ENCODE data around the gene AGPAT1. TPM values are rescaled to one million over a fixed set of nuclear protein-coding genes. Genes with fewer than 3 reads are reported as not detected.

The AGPAT1 gene
- total RNA-seq, 3 donors from 2014 or later, result 49.0 to 60.1 (median 56.2) TPM

GRCh38 chr6:32184084-32184640 lies 8.3 kb upstream of the AGPAT1 start, which contains the start of gene AGER:
TSS of gene AGER (minus strand) at chr6:32184253. CDS start at chr6:32184222, 31 bp downstream.
- intact Hi-C loops (cut with DNase I, micrococcal nuclease), result no loop called here
- H3K9me3 ChIP-seq, result no peaks in the 10 kb centered on the region
- no peak for DNase-seq
- H3K4me1 ChIP-seq (ENCODE audit: low read depth), result peaks cover 31% of the 10 kb centered on the region
- H3K36me3 ChIP-seq (ENCODE audit: low read depth), result no peaks in the 10 kb centered on the region
- ATAC-seq, result no peak
- TF ChIP-seq CTCF (IDR thresholded peaks at IDR 0.05), result no peak
- no peak within 1 kb of the TSS for H3K4me3 ChIP-seq

GRCh38 chr6:32183483-32184083 lies 7.7 kb upstream of the AGPAT1 start:
- peaks cover 30% of the 10 kb centered on the region for H3K4me1 ChIP-seq (ENCODE audit: low read depth)
- H3K9me3 ChIP-seq, result no peaks in the 10 kb centered on the region
- DNase-seq, result no peak
- intact Hi-C loops (cut with DNase I, micrococcal nuclease), result no loop called here
- no peak for TF ChIP-seq CTCF (IDR thresholded peaks at IDR 0.05)
- no peaks in the 10 kb centered on the region for H3K36me3 ChIP-seq (ENCODE audit: low read depth)
- no peak for ATAC-seq
- no peak overlapping the region for H3K4me3 ChIP-seq

- TF ChIP-seq CTCF (IDR thresholded peaks at IDR 0.05), result no peak
- H3K9me3 ChIP-seq, result no peaks in the 10 kb centered on the region
- DNase-seq (no peak), ATAC-seq (no peak)
- no peak overlapping the region for H3K4me3 ChIP-seq
- H3K4me1 ChIP-seq (ENCODE audit: low read depth), result peaks cover 28% of the 10 kb centered on the region
- intact Hi-C loops (cut with DNase I, micrococcal nuclease), result no loop called here
- H3K36me3 ChIP-seq (ENCODE audit: low read depth), result peaks cover 2% of the 10 kb centered on the region
Observed at GRCh38 chr6:32183030-32183429, 7.1 kb upstream of the AGPAT1 start.

- no peak for ATAC-seq
- Histone ChIP-seq H3K36me3 (ENCODE audit: low read depth) (peaks cover 4% of the 10 kb centered on the region), H3K4me1 (ENCODE audit: low read depth) (peaks cover 25% of the 10 kb centered on the region), H3K9me3 (no peaks in the 10 kb centered on the region), H3K4me3 (no peak overlapping the region)
- no peak for DNase-seq
- no peak for TF ChIP-seq CTCF (IDR thresholded peaks at IDR 0.05)
- intact Hi-C loops (cut with DNase I, micrococcal nuclease), result no loop called here
Observed at GRCh38 chr6:32182555-32182981, 6.7 kb upstream of the AGPAT1 start.

- TF ChIP-seq CTCF (IDR thresholded peaks at IDR 0.05), result no peak
- Histone ChIP-seq H3K4me1 (ENCODE audit: low read depth) (peaks cover 27% of the 10 kb centered on the region), H3K9me3 (no peaks in the 10 kb centered on the region), H3K36me3 (ENCODE audit: low read depth) (peaks cover 4% of the 10 kb centered on the region), H3K4me3 (no peak overlapping the region)
- intact Hi-C loops (cut with DNase I, micrococcal nuclease), result no loop called here
- no peak for DNase-seq
- ATAC-seq, result no peak
Observed at GRCh38 chr6:32181915-32182529, 6.1 kb upstream of the AGPAT1 start.

Data from mucosa of descending colon (tissue), 3 donors.